Measurements from ENCODE around the gene ZNF737.
A peak's percentile ranks its signal among the peaks of the same experiment; 100 is the strongest.
"Not testable (repeated sequence)": the region's sequence is repeated elsewhere in the genome, so short reads cannot be mapped to it uniquely, and the experiment has no call there.

ZNF737 gene

DNA sequence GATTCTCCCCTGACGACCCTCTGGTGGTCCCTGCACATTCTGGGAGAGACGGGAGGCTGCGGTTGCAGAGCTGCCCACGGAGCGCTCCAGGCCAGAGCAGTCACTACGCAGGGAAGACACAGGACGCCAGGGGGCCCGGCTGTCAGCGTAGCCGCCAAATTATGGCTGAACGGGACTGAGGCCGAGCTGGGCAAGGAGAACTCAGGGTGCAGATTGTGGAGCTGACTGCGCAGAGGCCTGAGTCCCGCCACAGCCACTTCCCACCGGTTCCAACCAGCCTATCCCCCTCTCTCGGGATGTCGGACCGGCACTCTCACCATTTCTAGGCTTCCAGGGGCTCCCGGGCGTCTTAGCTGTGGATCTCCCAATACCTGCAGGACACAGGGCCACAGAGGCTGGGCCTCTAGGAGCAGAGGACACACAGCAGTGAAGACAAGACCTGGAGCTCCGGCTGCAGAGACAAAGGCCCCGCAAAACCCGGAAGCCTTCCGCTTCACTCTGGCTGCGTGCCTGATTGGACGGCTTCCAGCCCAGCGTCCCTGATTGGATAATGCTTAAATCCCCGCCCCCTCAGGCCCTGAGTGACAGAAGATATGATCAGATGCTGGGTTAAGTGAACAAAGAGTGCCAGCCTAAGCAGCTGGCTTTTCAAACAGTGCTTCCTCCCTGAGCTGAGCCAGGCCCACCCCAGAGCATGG, at the start of gene ZNF737:
TSS of gene ZNF737 (minus strand) at position 461 of the 698 bp plus-strand sequence. CDS start at position 320, 141 bp downstream.
- peak within 1 kb of the TSS; percentile 100 for H3K4me3 Mint-ChIP-seq
- peaks cover 9% of the 10 kb centered on the region for H3K4me1 Mint-ChIP-seq
- peaks cover 39% of the 10 kb centered on the region for H3K36me3 Mint-ChIP-seq
- no peaks in the 10 kb centered on the region for H3K27me3 Mint-ChIP-seq
- DNase-seq (ENCODE audit: low spot score in 2 of 2): peak; percentile 81 to 90
- peak within 1 kb of the TSS; percentile 100 for H3K27ac Mint-ChIP-seq
- ATAC-seq (ENCODE audit: low read depth): peak; percentile 85
- H3K9me3 Mint-ChIP-seq: peaks cover 23% of the 10 kb centered on the region

DNA sequence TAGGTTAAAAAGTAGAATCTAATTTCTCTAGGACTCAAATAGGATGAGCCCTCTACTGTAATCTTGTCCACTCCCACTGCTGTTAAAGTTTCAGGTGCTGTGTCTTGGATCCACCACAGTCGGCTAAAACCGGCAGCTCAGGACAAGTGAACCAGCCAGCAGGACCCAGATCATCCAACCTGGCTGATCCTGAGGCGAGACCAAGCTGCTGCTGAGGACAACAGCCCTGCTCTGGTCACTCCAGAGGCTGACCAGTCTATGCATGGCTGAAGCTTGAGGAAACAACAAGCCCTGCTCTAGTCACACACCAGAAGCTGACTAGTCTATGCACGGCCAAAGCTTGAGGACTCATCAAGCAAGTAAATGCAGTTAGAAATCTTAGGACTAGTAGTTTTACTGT, 49.4 kb upstream of the ZNF737 start:
- not testable (repeated sequence) for H3K27me3 Mint-ChIP-seq; DNase-seq (ENCODE audit: low spot score in 2 of 2); H3K27ac Mint-ChIP-seq; ATAC-seq (ENCODE audit: low read depth); H3K4me3 Mint-ChIP-seq; H3K4me1 Mint-ChIP-seq
- Mint-ChIP-seq H3K9me3 (peaks cover 20% of the 10 kb centered on the region), H3K36me3 (peaks cover 13% of the 10 kb centered on the region)

DNA sequence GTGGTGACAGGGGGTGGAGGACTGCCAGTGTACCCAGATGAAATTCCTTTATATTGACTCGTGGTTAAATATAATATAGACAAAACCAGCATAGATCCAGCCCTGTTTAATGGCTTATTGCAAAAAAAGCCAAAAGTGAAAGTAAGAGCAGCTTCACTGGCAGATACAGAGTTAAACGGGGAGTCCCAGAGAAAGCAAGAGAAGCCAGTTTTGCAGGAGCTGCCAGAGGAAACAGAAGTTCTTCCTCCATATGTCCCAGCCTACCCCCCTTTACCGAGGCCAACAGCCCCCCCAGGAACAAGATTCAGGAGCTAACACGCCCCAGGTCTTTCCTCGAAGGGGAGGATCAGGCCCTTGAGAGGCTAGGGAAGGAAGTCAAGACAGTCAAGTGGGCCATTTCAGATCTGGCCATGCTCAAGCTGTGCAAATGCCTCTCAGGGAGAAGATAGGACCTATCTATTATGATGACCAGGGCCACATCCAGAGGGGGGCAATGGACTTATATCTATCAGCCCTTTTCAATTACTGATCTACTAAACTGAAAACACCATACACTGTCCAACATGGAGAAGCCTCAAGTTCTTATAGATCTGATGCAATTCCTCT, 47.2 kb upstream of the ZNF737 start:
- no peak for ATAC-seq (ENCODE audit: low read depth)
- H3K4me1 Mint-ChIP-seq: peaks cover 3% of the 10 kb centered on the region
- peaks cover 22% of the 10 kb centered on the region for H3K9me3 Mint-ChIP-seq
- no peak overlapping the region for H3K4me3 Mint-ChIP-seq
- peaks cover 14% of the 10 kb centered on the region for H3K36me3 Mint-ChIP-seq
- DNase-seq (ENCODE audit: low spot score in 2 of 2): no peak
- H3K27ac Mint-ChIP-seq: no peak overlapping the region
- no peaks in the 10 kb centered on the region for H3K27me3 Mint-ChIP-seq

DNA sequence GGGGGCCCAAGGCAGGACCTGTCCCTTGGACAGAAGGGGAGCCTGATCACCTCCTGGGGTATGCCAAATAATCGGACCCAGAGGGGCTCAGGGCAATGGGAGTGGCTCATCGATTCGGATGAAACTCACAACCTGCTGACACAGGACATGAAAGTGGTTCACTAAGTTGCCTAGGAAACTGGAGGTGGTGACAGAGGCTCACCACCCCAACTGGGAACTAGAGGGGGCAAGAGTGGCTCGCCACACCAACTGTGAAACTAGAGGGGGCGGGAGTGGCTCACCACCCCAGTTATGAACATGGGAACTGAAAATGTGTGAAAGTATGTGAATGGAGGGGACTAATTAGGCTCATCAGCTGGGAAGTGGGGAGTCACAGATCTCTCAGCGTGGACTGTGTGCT, 46.3 kb upstream of the ZNF737 start:
- DNase-seq (ENCODE audit: low spot score in 2 of 2) (no peak), ATAC-seq (ENCODE audit: low read depth) (no peak)
- Mint-ChIP-seq H3K27ac (no peak overlapping the region), H3K36me3 (peaks cover 14% of the 10 kb centered on the region), H3K27me3 (no peaks in the 10 kb centered on the region), H3K9me3 (peaks cover 22% of the 10 kb centered on the region), H3K4me3 (no peak overlapping the region), H3K4me1 (peaks cover 3% of the 10 kb centered on the region)

DNA sequence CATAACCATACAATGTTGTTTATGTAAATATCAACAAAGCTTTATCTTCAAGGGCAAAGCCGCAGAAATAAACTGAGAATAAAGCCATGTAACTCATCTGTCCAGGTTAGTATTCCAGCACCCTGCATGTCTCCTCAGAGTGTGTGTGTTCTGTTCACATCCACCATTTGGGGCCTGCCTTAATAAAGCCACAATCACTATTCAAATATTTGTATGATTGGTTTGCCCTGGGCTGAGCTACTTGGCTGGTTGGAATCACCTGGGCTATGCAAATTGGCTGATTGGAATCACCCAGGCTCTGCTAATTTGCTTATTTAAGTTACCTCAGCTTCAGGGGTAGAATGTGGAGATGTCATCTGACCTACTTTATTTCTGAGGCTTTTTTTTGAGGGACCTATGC, 42.4 kb upstream of the ZNF737 start:
- DNase-seq (ENCODE audit: low spot score in 2 of 2) (no peak), ATAC-seq (ENCODE audit: low read depth) (no peak)
- no peak overlapping the region for H3K27ac Mint-ChIP-seq
- peaks cover 11% of the 10 kb centered on the region for H3K9me3 Mint-ChIP-seq
- H3K4me3 Mint-ChIP-seq: no peak overlapping the region
- H3K4me1 Mint-ChIP-seq: peaks cover 3% of the 10 kb centered on the region
- no peaks in the 10 kb centered on the region for H3K27me3 Mint-ChIP-seq
- H3K36me3 Mint-ChIP-seq: peaks cover 8% of the 10 kb centered on the region

DNA sequence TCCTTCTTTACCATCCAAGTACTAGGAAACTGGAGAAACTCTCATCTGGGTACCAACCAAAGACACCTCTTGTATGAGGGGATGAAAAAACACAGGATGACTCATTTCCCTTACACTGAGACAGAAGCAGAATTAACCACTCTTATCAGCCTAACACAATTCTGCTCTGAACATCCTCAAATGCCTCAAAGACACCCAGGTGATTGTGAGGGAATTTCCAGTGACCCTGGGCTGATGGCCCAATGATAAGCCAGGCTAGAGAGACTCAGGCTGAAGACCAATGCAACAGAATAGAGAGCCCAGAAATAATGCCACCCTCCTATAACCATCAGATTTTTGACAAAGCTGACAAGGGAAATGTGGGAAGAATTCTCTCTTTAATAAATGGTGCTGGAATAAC, 7.0 kb downstream of the ZNF737 start:
- ATAC-seq (ENCODE audit: low read depth) (no peak), DNase-seq (ENCODE audit: low spot score in 2 of 2) (no peak)
- H3K27me3 Mint-ChIP-seq: no peaks in the 10 kb centered on the region
- H3K36me3 Mint-ChIP-seq: peaks cover 63% of the 10 kb centered on the region
- no peak overlapping the region for H3K27ac Mint-ChIP-seq
- H3K4me1 Mint-ChIP-seq: peaks cover 8% of the 10 kb centered on the region
- H3K4me3 Mint-ChIP-seq: no peak overlapping the region
- H3K9me3 Mint-ChIP-seq: peaks cover 17% of the 10 kb centered on the region

DNA sequence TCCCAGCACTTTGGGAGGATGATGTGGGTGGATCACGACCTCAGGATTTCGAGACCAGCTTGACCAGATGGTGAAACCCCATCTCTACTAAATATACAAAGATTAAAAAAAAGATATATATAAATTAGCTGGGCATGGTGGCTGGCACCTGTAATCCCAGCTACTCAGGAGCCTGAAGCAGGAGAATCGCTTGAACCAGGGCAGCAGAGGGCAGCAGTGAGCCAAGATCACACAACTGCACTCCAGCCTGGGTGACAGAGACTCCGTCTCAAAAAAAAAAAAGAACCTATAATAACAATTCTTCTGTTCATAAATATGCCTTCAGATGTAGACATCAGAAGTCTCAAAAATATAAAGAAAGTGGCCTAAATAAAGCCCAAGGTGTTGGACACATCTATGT, 7.6 kb downstream of the ZNF737 start:
- Mint-ChIP-seq H3K27ac (no peak overlapping the region), H3K36me3 (peaks cover 64% of the 10 kb centered on the region), H3K9me3 (peaks cover 17% of the 10 kb centered on the region), H3K4me1 (peaks cover 5% of the 10 kb centered on the region), H3K4me3 (no peak overlapping the region), H3K27me3 (no peaks in the 10 kb centered on the region)
- ATAC-seq (ENCODE audit: low read depth) (no peak), DNase-seq (ENCODE audit: low spot score in 2 of 2) (no peak)

DNA sequence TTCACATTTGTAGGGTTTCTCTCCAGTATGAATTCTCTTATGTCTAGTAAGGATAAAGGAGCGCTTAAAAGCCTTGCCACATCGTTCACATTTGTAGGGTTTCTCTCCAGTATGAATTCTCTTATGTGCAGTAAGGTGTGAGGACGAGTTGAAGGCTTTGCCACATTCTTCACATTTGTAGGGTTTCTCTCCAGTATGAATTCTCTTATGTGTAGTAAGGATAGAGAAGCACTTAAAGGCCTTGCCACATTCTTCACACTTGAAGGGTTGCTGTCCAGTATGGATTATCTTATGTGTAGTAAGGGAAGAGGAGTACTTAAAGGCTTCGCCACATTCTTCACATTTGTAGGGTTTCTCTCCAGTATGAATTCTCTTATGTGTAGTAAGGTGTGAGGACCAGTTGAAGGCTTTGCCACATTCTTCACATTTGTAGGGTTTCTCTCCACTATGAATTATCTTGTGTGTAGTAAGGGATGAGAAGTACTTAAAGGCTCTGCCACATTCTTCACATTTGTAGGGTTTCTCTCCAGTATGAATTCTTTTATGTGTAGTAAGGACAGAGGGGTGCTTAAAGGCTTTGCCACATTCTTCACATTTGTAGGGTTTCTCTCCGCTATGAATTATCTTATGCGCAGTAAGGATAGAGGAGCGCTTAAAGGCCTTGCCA, 20.8 kb downstream of the ZNF737 start:
- H3K36me3 Mint-ChIP-seq: peaks cover 50% of the 10 kb centered on the region

DNA sequence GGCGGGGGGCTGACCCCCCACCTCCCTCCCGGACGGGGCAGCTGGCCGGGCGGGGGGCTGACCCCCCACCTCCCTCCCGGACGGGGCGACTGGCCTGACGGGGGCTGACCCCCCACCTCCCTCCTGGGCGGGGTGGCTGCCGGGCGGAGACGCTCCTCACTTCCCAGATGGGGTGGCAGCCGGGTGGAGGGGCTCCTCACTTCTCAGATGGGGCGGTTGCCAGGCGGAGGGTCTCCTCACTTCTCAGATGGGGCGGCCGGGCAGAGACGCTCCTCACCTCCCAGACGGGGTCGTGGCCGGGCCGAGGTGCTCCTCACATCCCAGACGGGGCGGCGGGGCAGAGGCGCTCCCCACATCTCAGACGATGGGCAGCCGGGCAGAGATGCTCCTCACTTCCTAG, 35.3 kb downstream of the ZNF737 start:
- H3K9me3 Mint-ChIP-seq; H3K4me3 Mint-ChIP-seq; DNase-seq (ENCODE audit: low spot score in 2 of 2); H3K4me1 Mint-ChIP-seq; H3K27me3 Mint-ChIP-seq; H3K27ac Mint-ChIP-seq; ATAC-seq (ENCODE audit: low read depth): not testable (repeated sequence)
- peaks cover 21% of the 10 kb centered on the region for H3K36me3 Mint-ChIP-seq

More for the DNA sequence above, 20.8 kb downstream of the ZNF737 start:
- ATAC-seq (ENCODE audit: low read depth); H3K4me3 Mint-ChIP-seq; H3K4me1 Mint-ChIP-seq; H3K27me3 Mint-ChIP-seq; DNase-seq (ENCODE audit: low spot score in 2 of 2): not testable (repeated sequence)
- Mint-ChIP-seq H3K9me3 (peaks cover 13% of the 10 kb centered on the region), H3K27ac (peak overlapping the region; percentile 41)

DNA sequence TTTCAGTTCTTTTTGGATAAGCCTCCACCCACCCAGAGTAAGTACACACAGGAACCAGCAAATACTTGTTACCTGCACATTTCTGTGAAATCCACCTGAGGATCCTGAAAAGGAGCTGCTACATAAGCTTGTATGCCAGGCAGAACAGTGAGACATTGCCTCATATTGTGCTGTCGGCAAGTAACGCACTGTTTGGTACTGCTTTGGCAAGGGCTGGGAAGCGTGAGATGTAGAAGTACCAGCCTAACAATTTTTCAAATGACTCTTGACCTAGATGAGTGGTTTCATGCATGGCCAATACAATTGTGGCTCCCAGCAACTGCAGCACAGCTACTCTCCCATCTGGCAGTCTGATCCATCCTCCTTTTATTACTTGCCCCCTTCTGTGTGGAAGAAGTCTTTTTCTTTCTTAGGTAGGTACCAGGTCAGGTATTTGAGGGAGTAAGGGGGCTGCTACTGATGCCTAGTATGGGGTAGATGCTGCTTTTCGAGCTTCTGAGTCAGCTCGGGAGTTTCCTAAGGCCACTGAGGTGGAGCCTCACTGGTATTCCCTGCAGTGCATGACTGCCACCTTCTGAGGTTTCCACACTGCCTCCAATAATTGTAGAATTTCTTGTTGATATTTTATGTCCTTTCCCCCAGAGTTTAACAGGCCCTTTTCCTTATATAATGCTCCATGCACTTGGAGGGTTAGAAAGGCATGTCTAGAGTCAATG, 52.2 kb downstream of the ZNF737 start:
- DNase-seq (ENCODE audit: low spot score in 2 of 2) (no peak), ATAC-seq (ENCODE audit: low read depth) (no peak)
- Mint-ChIP-seq H3K4me3 (no peak overlapping the region), H3K27me3 (peaks cover 2% of the 10 kb centered on the region), H3K36me3 (peaks cover 2% of the 10 kb centered on the region), H3K27ac (no peak overlapping the region), H3K9me3 (peaks cover 27% of the 10 kb centered on the region), H3K4me1 (no peaks in the 10 kb centered on the region)

DNA sequence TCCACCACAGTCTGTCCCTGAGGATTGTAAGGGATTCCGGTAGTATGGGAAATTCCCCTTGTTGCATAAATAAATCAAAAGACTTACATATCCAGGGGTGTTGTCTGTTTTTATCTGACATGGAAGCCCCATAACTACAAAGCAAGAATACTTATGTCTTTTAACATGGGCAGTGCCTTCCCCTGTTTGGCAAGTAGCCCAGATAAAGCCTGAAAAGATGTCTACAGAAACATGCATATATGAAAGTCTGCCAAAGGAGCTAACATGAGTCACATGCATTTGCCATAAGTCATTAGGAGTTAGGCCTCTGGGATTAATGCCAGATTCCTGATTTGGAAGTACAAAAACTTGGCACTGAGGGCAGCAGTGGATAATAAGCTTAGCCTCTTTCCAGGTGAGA, 62.1 kb downstream of the ZNF737 start:
- ATAC-seq (ENCODE audit: low read depth): no peak
- Mint-ChIP-seq H3K36me3 (peaks cover 6% of the 10 kb centered on the region), H3K4me3 (no peak overlapping the region), H3K27me3 (no peaks in the 10 kb centered on the region), H3K9me3 (peaks cover 29% of the 10 kb centered on the region), H3K4me1 (no peaks in the 10 kb centered on the region), H3K27ac (no peak overlapping the region)
- no peak for DNase-seq (ENCODE audit: low spot score in 2 of 2)
